Vagina (tissue), 2 donors: ENCODE results near the gene ILF3.
"Not testable (repeated sequence)": the region's sequence is repeated elsewhere in the genome, so short reads cannot be mapped to it uniquely, and the experiment has no call there.

Experiments
- POLR2A ChIP-seq, 2 donors: fragments of 450-650 bp; IDR thresholded peaks; one replicate each; pipeline ENCODE4 v1.6.1; 2017; ENCODE audit warnings: antibody characterized with exemption in 2 of 2, mild to moderate bottlenecking in 2 of 2, moderate library complexity in 2 of 2
- POLR2AphosphoS5 ChIP-seq, 2 donors: sonication (generic); formaldehyde crosslinking; IDR thresholded peaks; one replicate each; pipeline ENCODE4 v1.9.0; 2017; ENCODE audit warnings: antibody characterized with exemption in 2 of 2, mild to moderate bottlenecking in 2 of 2, low read depth in 1 of 2; ENCODE audit not compliant: insufficient read depth in 1 of 2

DNA sequence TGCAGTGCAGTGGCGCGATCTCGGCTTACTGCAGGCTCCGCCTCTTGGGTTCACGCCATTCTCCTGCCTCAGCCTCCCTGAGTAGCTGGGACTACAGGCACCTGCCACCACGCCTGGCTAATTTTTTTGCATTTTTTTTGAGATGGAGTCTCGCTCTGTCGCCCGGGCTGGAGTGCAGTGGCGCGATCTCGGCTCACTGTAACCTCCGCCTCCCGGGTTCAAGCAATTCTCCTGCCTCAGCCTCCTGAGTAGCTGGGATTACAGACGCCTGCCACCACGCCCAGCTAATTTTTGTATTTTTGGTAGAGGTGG lies 9.1 kb downstream of the ILF3 start:
- TF ChIP-seq POLR2A (IDR thresholded peaks at IDR 0.05); POLR2AphosphoS5 (IDR thresholded peaks at IDR 0.05; ENCODE audit: insufficient read depth in 1 of 2, low read depth in 1 of 2): not testable (repeated sequence)
